GM15510 (cell line): Measurements from ENCODE around the gene MBNL2.

Source experiments
- POLR2A ChIP-seq: IDR thresholded peaks from 3 replicates; pipeline ENCODE4 v1.6.1; 2011; ENCODE audit warnings: borderline replicate concordance; ENCODE audit not compliant: insufficient read length; ENCODE audit errors: extremely low read depth

The MBNL2 gene

DNA sequence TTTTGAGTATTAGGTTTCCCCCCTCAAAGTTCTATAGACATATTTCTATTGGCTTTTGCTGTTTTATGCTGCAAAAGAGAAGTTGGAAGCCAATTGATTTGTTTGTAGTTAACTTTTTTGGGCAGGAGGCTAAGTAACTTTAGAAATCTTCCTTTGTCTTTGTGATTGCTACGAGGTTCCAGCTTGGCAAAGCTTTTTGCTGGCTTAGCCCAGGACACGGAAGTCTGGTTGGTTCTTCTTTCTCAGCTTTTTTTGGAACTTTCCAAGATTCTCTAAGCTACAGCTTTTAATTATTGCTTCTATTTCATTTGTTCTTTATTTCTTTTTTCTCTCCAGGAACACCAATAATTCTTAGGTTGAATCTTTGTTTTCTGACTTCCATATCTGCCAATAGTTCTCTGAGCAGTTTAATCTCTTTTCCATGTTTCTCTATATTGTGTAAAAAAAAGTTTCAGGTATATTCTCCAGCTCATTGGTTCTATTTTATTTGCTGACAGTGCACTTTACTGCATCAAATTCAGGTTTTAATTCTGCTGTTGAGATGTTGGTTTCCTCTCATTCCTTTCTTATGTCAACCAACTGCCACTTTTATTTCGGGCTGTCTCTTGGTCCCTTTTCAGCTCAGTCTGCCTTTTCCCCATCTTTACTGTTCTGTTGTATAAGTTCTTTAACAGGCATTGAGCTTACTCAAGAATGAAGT, 27.8 kb downstream of the MBNL2 start:
- no peak for TF ChIP-seq POLR2A

DNA sequence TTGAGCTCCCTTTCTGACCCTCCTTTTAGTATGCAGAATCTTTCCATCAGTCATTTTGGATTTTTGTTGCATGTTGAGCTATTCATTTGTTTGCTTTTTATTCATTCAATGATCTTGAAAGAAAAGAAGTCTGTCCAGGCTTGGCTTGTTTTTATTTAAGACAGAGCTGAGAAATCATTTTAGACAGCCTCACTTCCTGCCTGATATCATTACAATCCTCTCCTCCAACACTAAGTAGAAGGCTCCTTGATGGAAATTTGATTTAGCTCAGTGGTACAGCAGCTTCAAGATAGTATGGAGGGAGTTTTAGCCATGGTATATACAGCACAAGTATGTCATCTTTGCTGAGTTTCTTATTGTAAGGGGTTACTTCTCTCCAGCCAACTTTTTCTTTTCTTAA, 28.4 kb downstream of the MBNL2 start:
- no peak for TF ChIP-seq POLR2A

- no peak for TF ChIP-seq POLR2A
Observed at GRCh38 chr13:97252735-97253134, 30.6 kb downstream of the MBNL2 start.

- TF ChIP-seq POLR2A = no peak
Observed at GRCh38 chr13:97253581-97254293, 31.6 kb downstream of the MBNL2 start.

DNA sequence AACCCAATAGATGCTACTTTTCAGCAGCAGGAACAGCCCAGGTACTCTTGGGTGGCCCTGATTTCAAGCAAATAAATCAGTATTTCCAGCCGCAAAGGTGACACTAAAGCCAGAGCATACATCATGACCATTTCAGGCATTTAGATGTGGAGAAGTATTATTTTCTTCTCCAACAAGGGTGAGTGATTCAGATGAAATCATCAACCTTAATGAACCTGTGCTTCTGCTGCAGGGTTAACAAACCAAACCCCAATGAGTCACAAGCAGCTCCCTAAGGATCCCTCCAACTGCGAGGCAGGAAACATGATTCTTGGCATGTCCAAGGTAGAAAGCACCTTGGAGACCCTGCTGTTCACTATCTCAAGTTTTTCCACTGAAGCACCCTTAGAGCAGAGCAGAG, 32.7 kb downstream of the MBNL2 start:
- no peak for TF ChIP-seq POLR2A

GRCh38 chr13:97255515-97256021, 33.4 kb downstream of the MBNL2 start:
- no peak for TF ChIP-seq POLR2A

- TF ChIP-seq POLR2A = no peak
Observed at GRCh38 chr13:97256343-97256783, 34.2 kb downstream of the MBNL2 start.

- no peak for TF ChIP-seq POLR2A
Observed at GRCh38 chr13:97257228-97257755, 35.2 kb downstream of the MBNL2 start.

- TF ChIP-seq POLR2A = no peak
Observed at GRCh38 chr13:97257800-97258799, 36.0 kb downstream of the MBNL2 start.

DNA sequence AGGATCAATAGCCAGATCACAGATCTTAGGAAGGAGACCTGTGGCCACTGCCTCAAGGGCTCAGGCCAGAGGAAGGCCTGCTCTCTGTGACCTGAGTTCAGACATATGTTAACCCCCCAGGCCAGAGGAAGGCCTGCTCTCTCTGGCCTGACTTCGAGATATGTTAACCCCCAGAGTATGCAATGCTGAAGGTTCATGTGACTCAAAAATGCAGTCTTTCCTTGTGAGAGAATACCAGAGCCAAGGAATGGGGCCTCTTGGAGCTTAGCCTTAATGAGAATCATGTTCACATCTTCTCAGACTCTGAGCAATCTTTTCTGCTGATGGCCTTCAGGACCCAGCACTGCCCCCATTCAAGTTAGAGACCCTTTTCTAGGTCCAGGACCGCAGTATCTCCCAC, 36.7 kb downstream of the MBNL2 start:
- TF ChIP-seq POLR2A = no peak

DNA sequence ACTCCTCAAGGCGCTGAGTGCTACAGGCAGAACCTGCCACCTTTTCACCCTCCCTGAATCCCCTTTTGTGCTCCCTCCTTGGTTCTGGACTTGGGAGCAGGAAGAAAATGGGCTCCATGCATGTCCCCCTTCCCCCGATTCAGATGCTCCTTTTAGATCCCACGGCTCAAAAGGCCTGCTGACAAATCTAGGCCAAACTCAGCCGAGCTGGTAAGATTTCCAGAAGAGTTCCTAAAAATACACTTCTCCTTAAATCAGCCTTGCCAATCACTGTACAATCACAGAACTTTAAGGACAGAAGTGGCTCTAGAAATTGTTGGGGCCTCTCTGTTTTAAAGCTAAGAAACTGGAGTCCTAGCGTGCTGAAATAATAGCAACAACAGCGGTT, 37.3 kb downstream of the MBNL2 start:
- no peak for TF ChIP-seq POLR2A

DNA sequence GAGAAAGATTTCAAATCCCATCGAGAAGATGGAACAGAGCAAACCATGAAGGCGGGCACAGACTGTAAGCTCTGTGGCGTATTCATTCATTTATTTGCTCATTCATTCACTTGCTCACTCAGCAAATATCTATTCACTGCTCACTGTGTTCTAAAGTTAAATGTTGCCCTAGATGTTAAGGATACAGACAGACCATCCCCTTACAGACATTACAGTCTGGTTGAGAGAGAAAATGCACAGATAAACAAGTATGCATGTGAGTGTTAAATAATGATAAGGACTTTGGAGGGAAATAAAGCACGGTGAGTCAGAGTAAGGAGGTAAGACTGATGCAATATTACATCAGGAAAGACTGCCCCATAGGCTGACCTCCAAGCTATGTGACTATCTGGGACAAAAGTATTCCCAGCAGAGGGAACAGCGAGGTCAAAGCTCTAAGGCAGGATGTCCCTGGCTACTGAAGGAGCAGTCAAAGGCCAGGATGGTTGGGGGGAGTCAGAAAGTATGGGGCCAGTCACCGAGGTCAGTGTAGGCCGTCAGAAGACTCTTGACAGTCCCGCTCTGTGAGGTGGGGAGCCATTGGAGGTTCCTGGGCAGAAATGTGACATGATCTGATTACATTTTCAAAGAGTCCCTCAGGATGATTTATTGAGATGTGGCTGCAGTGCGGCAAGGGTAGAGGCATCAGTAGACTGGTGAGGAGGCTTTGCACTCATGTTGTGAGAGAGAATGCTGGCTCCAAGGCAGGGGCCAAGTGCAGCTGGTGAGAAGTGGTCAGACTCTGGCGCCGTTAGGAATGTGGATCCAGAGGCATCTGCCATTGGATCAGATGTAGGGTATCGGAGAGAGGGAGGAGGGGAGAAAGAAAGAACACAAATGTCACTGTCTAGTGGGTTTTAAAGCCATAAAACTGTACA, 37.9 kb downstream of the MBNL2 start:
- TF ChIP-seq POLR2A = no peak

- TF ChIP-seq POLR2A = no peak
Observed at GRCh38 chr13:97261254-97262005, 39.3 kb downstream of the MBNL2 start.

GRCh38 chr13:97262058-97262457, 39.9 kb downstream of the MBNL2 start:
- TF ChIP-seq POLR2A = no peak

DNA sequence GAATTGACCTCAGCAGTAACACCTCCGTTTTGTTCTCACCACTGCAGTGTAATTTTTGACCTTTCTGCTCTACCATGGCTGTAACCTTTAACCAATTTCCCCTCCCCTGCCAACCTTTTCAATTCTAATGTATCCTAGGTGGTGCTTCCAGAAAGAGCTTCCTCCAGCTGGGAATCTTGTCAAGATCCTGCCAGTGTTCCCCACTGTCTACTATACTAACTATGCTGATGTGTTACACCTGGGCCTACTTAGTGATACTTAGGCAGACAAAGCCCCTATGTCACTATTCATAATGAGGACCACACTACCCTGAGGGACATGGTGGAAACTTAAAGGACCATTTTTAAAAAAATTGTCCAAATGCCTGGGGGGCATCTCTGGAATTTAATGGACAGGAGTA, 41.0 kb downstream of the MBNL2 start:
- no peak for TF ChIP-seq POLR2A
